Keratinocyte (primary cell): ENCODE results near the gene MAP1LC3A. TPM values are rescaled to one million over a fixed set of nuclear protein-coding genes. Genes with fewer than 3 reads are reported as not detected.

Source experiments
- DNase-seq: peaks from one replicate; pipeline ENCODE4 v3.0.0-alpha.2; 2011; ENCODE audit warnings: low read depth, missing footprints, low spot score
- FAIRE-seq: peaks from 2 replicates; lab custom pipeline; 2011; peaks lifted over from hg19 to GRCh38; lab: Jason Lieb, UNC
- H2AFZ ChIP-seq: 2 replicates; pipeline ENCODE4 v1.6.0; 2012; ENCODE audit warnings: low read length, control low read depth, inconsistent platforms; ENCODE audit not compliant: control insufficient read depth
- H3K27ac ChIP-seq: 2 replicates; pipeline ENCODE4 v1.5.1; 2011; ENCODE audit warnings: low read length; ENCODE audit not compliant: control insufficient read depth, insufficient read depth
- H3K27me3 ChIP-seq: 3 replicates; pipeline ENCODE4 v1.6.0; 2011; ENCODE audit warnings: low read length; ENCODE audit not compliant: control insufficient read depth, insufficient read depth; ENCODE audit errors: extremely low read depth
- H3K36me3 ChIP-seq, 2 experiments: 2 replicates in 1 of 2; 3 replicates in 1 of 2; pipeline ENCODE4 v1.5.1; 2011; ENCODE audit warnings: low read length in 2 of 2, mild to moderate bottlenecking in 1 of 2; ENCODE audit not compliant: control insufficient read depth in 2 of 2, insufficient read depth in 2 of 2; ENCODE audit errors: extremely low read depth in 1 of 2
- H3K4me1 ChIP-seq: 3 replicates; pipeline ENCODE4 v1.5.1; 2011; ENCODE audit warnings: low read length; ENCODE audit not compliant: control insufficient read depth, insufficient read depth; ENCODE audit errors: extremely low read depth
- H3K4me2 ChIP-seq: 3 replicates; pipeline ENCODE4 v1.6.0; 2011; ENCODE audit warnings: low read depth, low read length; ENCODE audit not compliant: control insufficient read depth, insufficient read depth; ENCODE audit errors: extremely low read depth
- H3K4me3 ChIP-seq, 3 experiments: fragments of 200-600 bp in 1 of 3; sonication (generic) in 1 of 3; 2 replicates in 2 of 3; 3 replicates in 1 of 3; pipeline ENCODE4 v1.5.1; 2011 to 2016; ENCODE audit warnings: low read length in 3 of 3, mild to moderate bottlenecking in 3 of 3, control low read depth in 2 of 3, inconsistent platforms in 1 of 3, low read depth in 1 of 3, mixed read lengths in 1 of 3, mixed run types in 1 of 3, moderate library complexity in 1 of 3; ENCODE audit not compliant: control insufficient read depth in 2 of 3, insufficient read depth in 2 of 3; ENCODE audit errors: extremely low read depth in 1 of 3
- H3K79me2 ChIP-seq: 2 replicates; pipeline ENCODE4 v1.6.0; 2012; ENCODE audit warnings: low read length; ENCODE audit not compliant: control insufficient read depth, insufficient read depth
- H3K9ac ChIP-seq: 3 replicates; pipeline ENCODE4 v1.6.0; 2011; ENCODE audit warnings: low read length; ENCODE audit not compliant: control insufficient read depth, insufficient read depth; ENCODE audit errors: extremely low read depth
- H3K9me1 ChIP-seq: 3 replicates; pipeline ENCODE4 v1.6.0; 2011; ENCODE audit warnings: low read length; ENCODE audit not compliant: control insufficient read depth, insufficient read depth; ENCODE audit errors: extremely low read depth
- H3K9me3 ChIP-seq: 2 replicates; pipeline ENCODE4 v1.5.1; 2012; ENCODE audit warnings: low read depth, low read length; ENCODE audit not compliant: control insufficient read depth
- H4K20me1 ChIP-seq: 3 replicates; pipeline ENCODE4 v1.6.0; 2011; ENCODE audit warnings: low read length; ENCODE audit not compliant: control insufficient read depth, insufficient read depth; ENCODE audit errors: extremely low read depth
- EZH2 ChIP-seq: IDR thresholded peaks from one replicate; pipeline ENCODE4 v1.6.1; 2012; ENCODE audit warnings: inconsistent platforms, mild to moderate bottlenecking, low read length, moderate library complexity
- dilution Hi-C: fragments of 300-500 bp; cut with MboI; formaldehyde crosslinking; loops from one replicate; pipeline ENCODE4 v1.7.0; 2020; ENCODE audit warnings: low sequenced_read_pairs; ENCODE audit not compliant: extremely low pct_ligation_motif_present
- polyA plus RNA-seq, 5 experiments: library from polyadenylated mRNA; depleted of rRNA in 3 of 5; stranded (reverse) in 3 of 5; stranded (forward) in 1 of 5; unstranded in 1 of 5; fragments of >200 nt; gene quantifications; 1 replicate in 1 of 5; 2 replicates in 3 of 5; 3 replicates in 1 of 5; pipeline versions ENCODE4 v1.2.1 to v1.2.3, GENCODE V29; 2011 to 2012; ENCODE audit warnings: missing spikeins in 2 of 5, low read depth in 1 of 5, low replicate concordance in 1 of 5
- TF ChIP-seq, protein P1 (sequence below), 3 experiments: IDR thresholded peaks in 1 of 3; conservative IDR thresholded peaks in 1 of 3; optimal IDR thresholded peaks in 1 of 3; 2 replicates in 2 of 3; 3 replicates in 1 of 3; pipeline versions ENCODE3 to v1.5.1; 2011; ENCODE audit warnings: low read length in 3 of 3, mild to moderate bottlenecking in 3 of 3, moderate library complexity in 2 of 3, control low read depth in 1 of 3, inconsistent platforms in 1 of 3; ENCODE audit not compliant: insufficient read depth in 2 of 3; ENCODE audit errors: extremely low read depth in 1 of 3

Gene MAP1LC3A
- polyA plus RNA-seq, 1 donor (not counting 4 experiments of a cell fraction or from before 2014, with no cell fraction given), result 1.7 TPM

DNA sequence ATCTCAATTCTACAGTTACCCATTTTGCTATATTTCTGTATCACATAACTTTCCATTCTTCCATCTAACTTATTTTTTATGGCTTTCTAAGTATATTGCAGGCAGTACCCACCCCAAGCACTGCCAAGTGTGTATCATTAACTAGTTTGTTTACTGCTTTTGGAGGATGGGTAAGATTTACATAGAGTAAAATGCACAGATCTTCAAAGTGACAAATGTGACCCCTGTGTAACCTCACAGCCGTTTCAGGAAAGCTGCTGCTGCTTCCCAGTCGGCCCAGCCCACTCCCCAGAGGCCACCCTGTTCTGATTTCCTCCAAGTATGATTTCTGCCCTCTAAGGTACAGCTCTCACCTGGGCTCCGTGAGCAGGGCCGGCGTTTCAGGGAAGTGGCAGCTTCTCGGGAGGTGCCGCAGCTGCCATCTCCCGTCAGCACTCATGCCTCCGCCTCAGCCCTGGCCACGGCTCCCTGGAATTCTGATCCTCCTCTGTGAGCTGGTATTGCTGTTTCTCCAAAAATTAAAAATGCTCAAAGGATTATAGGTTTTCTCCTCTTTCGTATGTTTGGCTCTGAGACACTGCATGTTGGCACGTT is 15.0 kb upstream of the MAP1LC3A start:
- Histone ChIP-seq H3K9me3 (no peaks in the 10 kb centered on the region), H3K9me1 (no peaks in the 10 kb centered on the region), H3K79me2 (no peaks in the 10 kb centered on the region), H4K20me1 (peaks cover 3% of the 10 kb centered on the region), H3K27me3 (no peaks in the 10 kb centered on the region), H3K4me1 (no peaks in the 10 kb centered on the region), H3K4me2 (no peak overlapping the region), H3K4me3 (no peak overlapping the region), H3K36me3 (peaks cover 17 to 21% of the 10 kb centered on the region in 2 experiments), H2AFZ (no peak overlapping the region), H3K9ac (no peak overlapping the region), H3K27ac (no peak overlapping the region)
- TF ChIP-seq, protein P1, sequence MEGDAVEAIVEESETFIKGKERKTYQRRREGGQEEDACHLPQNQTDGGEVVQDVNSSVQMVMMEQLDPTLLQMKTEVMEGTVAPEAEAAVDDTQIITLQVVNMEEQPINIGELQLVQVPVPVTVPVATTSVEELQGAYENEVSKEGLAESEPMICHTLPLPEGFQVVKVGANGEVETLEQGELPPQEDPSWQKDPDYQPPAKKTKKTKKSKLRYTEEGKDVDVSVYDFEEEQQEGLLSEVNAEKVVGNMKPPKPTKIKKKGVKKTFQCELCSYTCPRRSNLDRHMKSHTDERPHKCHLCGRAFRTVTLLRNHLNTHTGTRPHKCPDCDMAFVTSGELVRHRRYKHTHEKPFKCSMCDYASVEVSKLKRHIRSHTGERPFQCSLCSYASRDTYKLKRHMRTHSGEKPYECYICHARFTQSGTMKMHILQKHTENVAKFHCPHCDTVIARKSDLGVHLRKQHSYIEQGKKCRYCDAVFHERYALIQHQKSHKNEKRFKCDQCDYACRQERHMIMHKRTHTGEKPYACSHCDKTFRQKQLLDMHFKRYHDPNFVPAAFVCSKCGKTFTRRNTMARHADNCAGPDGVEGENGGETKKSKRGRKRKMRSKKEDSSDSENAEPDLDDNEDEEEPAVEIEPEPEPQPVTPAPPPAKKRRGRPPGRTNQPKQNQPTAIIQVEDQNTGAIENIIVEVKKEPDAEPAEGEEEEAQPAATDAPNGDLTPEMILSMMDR (optimal IDR thresholded peaks at IDR 0.05 in 1 of 3, IDR thresholded peaks at IDR 0.05 in 1 of 3, conservative IDR thresholded peaks at IDR 0.05 in 1 of 3; ENCODE audit: extremely low read depth in 1 of 3, insufficient read depth in 2 of 3, low read length in 3 of 3), result no peak
- no peak for TF ChIP-seq EZH2
- dilution Hi-C loops, result no loop called here
- no peak for DNase-seq
- FAIRE-seq, result no peak

GRCh38 chr20:34544109-34544796 is 14.3 kb upstream of the MAP1LC3A start:
- FAIRE-seq, result peak; percentile 29
- H3K9ac ChIP-seq, result no peak overlapping the region
- H3K4me3 ChIP-seq, result peak overlapping the region in 1 of 3 experiments; percentile 38

More at GRCh38 chr20:34544109-34544796, 14.3 kb upstream of the MAP1LC3A start:
- H3K36me3 ChIP-seq, result peaks cover 13 to 19% of the 10 kb centered on the region in 2 experiments
- H3K27ac ChIP-seq, result no peak overlapping the region
- DNase-seq, result no peak
- peak overlapping the region; percentile 54 for H3K4me2 ChIP-seq
- H2AFZ ChIP-seq, result peak overlapping the region; percentile 12
- H3K79me2 ChIP-seq, result no peaks in the 10 kb centered on the region
- H3K4me1 ChIP-seq, result peaks cover under 1% of the 10 kb centered on the region
- H4K20me1 ChIP-seq, result no peaks in the 10 kb centered on the region
- H3K27me3 ChIP-seq, result no peaks in the 10 kb centered on the region
- no peak for TF ChIP-seq EZH2
- TF ChIP-seq, protein P1 (optimal IDR thresholded peaks at IDR 0.05 in 1 of 3, IDR thresholded peaks at IDR 0.05 in 1 of 3, conservative IDR thresholded peaks at IDR 0.05 in 1 of 3; ENCODE audit: extremely low read depth in 1 of 3, insufficient read depth in 2 of 3, low read length in 3 of 3), result no peak
- H3K9me3 ChIP-seq, result no peaks in the 10 kb centered on the region
- dilution Hi-C loops, result no loop called here
- H3K9me1 ChIP-seq, result no peaks in the 10 kb centered on the region
